Activated CD8-positive, alpha-beta T cell treated with anti-CD3 and anti-CD28 coated beads, Interleukin-2, amount 10 ng/mL, durations not matched to agents 7 days and 5 days (primary cell): Measurements from ENCODE around the gene CHAF1A. TPM values are rescaled to one million over a fixed set of nuclear protein-coding genes. Genes with fewer than 3 reads are reported as not detected.

Experiments used
- ATAC-seq: fragments of 150-1000 bp; cut with Tn5 transposase; one replicate; pipeline ENCODE4 v1.10.0; 2021; ENCODE audit warnings: moderate library complexity
- CTCF ChIA-PET: fragments of 350-600 bp; sonication (Branson Sonifier 250); formaldehyde crosslinking; loops from one replicate; lab custom pipeline; 2021; ENCODE audit warnings: antibody characterized with exemption; lab: Charles Lee
- POLR2A ChIA-PET: fragments of 350-600 bp; sonication (Branson Sonifier 250); formaldehyde crosslinking; loops from one replicate; lab custom pipeline; 2021; ENCODE audit warnings: antibody characterized with exemption; lab: Charles Lee
- DNase-seq: peaks from one replicate; pipeline ENCODE4 v3.0.0-alpha.2; 2020
- H3K27ac Mint-ChIP-seq: one replicate; pipeline ENCODE4 v1.8.0; 2021; ENCODE audit warnings: mild to moderate bottlenecking, mixed read lengths
- H3K27me3 Mint-ChIP-seq: one replicate; pipeline ENCODE4 v1.8.0; 2021; ENCODE audit warnings: low read depth, mixed read lengths
- H3K36me3 Mint-ChIP-seq: one replicate; pipeline ENCODE4 v1.8.0; 2021; ENCODE audit warnings: low read depth, mixed read lengths
- H3K4me1 Mint-ChIP-seq: one replicate; pipeline ENCODE4 v1.8.0; 2021; ENCODE audit warnings: low read depth, mixed read lengths
- H3K4me3 Mint-ChIP-seq: one replicate; pipeline ENCODE4 v1.8.0; 2021; ENCODE audit warnings: mild to moderate bottlenecking, mixed read lengths
- H3K9me3 Mint-ChIP-seq: one replicate; pipeline ENCODE4 v1.8.0; 2022; ENCODE audit warnings: mixed read lengths; ENCODE audit not compliant: insufficient read depth
- total RNA-seq, 2 experiments: library from RNA; stranded (reverse); gene quantifications; one replicate each; pipeline ENCODE4 v1.2.3, GENCODE V29; 2021

The CHAF1A gene
- total RNA-seq, 2 experiments from 2014 or later: 95.3 to 104 TPM

DNA sequence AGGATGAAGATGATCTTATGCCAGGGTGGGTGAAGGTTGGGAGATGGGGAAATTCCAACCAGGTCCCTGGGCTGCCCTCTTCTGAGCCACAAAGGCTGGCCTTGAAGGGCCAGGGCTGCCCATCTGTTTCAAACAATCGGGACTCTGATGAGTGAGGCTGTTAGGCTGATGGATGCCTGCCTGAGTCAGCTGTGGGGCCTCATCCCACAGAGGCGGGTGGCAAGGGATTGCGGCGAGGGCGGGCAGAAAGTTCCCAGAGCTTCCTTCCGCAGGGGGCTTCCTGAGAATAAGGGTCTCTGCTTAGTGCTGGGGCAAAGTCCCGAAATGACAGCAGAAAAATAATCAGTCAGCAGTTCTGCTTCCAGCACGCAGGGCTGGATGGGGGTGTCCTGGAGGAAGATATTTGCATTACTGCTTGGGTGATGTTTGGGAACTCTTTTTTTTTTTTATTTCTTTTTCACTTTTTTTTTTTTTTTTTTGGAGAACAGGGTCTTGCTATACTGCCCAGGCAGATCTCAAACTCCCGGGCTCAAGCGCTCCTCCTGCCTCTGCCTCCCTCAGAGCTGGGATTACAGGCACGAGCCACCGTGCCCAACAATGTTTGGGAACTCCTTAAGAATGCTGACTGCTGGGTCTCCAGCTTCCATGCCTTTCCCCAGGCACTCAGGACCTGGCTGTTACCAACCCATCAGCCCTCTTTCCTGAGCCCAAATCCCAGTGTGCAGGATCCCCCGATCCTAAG is 16.2 kb upstream of the CHAF1A start:
- DNase-seq: no peak
- ATAC-seq: no peak
- Mint-ChIP-seq H3K4me1 (peaks cover 34% of the 10 kb centered on the region), H3K27me3 (no peaks in the 10 kb centered on the region), H3K36me3 (peaks cover 24% of the 10 kb centered on the region), H3K27ac (no peak overlapping the region), H3K9me3 (no peaks in the 10 kb centered on the region), H3K4me3 (no peak overlapping the region)
- POLR2A ChIA-PET: no interaction called here
- CTCF ChIA-PET: no interaction called here

DNA sequence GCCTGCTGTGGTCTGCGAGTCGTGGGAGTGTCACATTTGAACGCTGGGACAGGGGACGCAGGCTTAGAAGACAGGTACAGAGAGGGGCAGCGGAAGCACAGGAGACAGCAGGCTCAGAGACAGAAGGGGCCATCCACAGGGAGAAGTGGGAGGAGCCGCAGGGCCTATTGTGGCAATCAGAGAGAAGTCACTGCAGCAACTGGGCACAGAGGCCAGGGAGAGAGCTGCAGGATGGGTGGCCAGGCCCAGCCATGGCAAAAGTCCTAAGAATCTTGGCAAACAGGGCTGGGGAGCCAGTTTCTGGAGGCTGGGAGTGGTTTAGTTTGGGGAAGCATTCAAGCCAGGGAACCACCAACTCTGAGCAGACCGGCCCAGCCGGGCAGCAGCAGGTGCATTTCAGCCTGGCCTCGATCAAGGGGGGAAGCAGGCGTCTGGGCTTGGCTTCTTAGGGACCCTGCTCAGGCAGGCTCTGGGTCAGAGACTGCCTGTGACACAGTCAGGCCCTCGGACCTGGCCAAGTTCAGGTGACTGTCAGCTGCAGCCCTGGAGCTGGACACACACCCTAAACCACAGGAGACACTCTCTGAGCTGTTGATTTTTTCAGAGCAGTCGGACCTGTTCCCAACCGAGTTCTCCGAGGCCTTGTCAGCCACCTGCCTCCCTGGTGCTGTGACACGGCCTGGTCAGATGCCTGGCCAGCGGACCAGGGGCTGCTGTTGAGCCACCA is 13.9 kb upstream of the CHAF1A start:
- ChIA-PET CTCF (no interaction called here), POLR2A (interaction anchor here (1.0 kb wide), 1 partner anchor 9 kb away, joined by 4 read pairs; no protein-coding TSS in a partner anchor)
- peak overlapping the region; percentile 30 for H3K27ac Mint-ChIP-seq

DNA sequence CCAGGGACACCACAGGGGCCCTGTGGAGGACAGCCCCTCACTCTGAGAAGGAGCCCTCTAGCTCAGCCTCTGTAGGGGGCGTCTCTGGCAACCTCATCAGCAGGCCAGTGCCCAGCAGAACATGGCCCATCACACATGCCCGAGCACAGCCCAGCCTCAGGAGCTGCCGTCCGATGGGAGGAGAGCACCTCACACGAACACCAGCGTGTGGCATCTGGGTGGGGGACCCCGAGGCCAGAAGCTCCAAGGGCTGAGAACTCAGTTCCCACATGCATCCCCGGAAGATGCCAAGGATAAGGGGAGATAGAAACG is 13.4 kb upstream of the CHAF1A start:
- H3K27ac Mint-ChIP-seq: no peak overlapping the region
- H3K36me3 Mint-ChIP-seq: peaks cover 20% of the 10 kb centered on the region
- POLR2A ChIA-PET: interaction anchor here (1.0 kb wide), 1 partner anchor 8 kb away, joined by 4 read pairs; no protein-coding TSS in a partner anchor
- CTCF ChIA-PET: no interaction called here
- H3K4me3 Mint-ChIP-seq: no peak overlapping the region
- H3K4me1 Mint-ChIP-seq: peaks cover 38% of the 10 kb centered on the region
- ATAC-seq: no peak
- H3K9me3 Mint-ChIP-seq: no peaks in the 10 kb centered on the region
- no peak for DNase-seq
- no peaks in the 10 kb centered on the region for H3K27me3 Mint-ChIP-seq

More for the DNA sequence above, 13.9 kb upstream of the CHAF1A start:
- peaks cover 22% of the 10 kb centered on the region for H3K36me3 Mint-ChIP-seq
- H3K9me3 Mint-ChIP-seq: no peaks in the 10 kb centered on the region
- H3K27me3 Mint-ChIP-seq: no peaks in the 10 kb centered on the region
- H3K4me3 Mint-ChIP-seq: no peak overlapping the region
- peaks cover 36% of the 10 kb centered on the region for H3K4me1 Mint-ChIP-seq
- no peak for ATAC-seq
- no peak for DNase-seq

DNA sequence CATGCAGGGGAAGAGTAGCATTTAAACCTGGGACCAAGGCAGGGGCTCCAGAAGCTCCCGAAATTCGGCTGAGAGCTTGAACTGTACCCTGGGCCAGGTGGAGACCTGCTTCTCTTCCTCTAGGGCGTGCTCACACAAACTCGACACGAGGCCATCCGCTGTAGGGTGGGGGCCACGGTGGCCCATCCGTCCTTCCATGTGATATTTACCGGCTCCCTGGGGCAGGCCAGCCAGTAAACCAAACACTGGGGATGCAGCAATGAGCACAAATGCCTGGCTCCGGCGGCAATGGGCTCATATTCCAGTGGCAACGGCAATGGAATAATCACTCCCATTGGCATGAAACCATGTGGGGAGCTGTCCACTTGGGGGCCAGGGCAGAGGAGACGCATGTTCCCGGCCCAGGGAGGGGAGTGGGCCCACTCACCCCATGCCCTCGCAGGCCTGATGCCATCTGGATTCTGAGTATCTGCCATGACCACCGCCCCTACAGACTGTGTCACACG is 12.9 kb upstream of the CHAF1A start:
- POLR2A ChIA-PET: interaction anchor here (2.5 kb wide), 1 partner anchor 20 kb away, joined by 7 read pairs; no protein-coding TSS in a partner anchor
- Mint-ChIP-seq H3K4me3 (no peak overlapping the region), H3K36me3 (peaks cover 25% of the 10 kb centered on the region), H3K4me1 (peaks cover 43% of the 10 kb centered on the region), H3K27me3 (no peaks in the 10 kb centered on the region), H3K27ac (peak overlapping the region; percentile 78), H3K9me3 (no peaks in the 10 kb centered on the region)
- CTCF ChIA-PET: interaction anchor here (2.1 to 2.2 kb wide), 2 partner anchors 9 to 11 kb away, joined by 6 to 11 read pairs; partner anchors contain the start of gene SH3GL1
- ATAC-seq (no peak), DNase-seq (no peak)

DNA sequence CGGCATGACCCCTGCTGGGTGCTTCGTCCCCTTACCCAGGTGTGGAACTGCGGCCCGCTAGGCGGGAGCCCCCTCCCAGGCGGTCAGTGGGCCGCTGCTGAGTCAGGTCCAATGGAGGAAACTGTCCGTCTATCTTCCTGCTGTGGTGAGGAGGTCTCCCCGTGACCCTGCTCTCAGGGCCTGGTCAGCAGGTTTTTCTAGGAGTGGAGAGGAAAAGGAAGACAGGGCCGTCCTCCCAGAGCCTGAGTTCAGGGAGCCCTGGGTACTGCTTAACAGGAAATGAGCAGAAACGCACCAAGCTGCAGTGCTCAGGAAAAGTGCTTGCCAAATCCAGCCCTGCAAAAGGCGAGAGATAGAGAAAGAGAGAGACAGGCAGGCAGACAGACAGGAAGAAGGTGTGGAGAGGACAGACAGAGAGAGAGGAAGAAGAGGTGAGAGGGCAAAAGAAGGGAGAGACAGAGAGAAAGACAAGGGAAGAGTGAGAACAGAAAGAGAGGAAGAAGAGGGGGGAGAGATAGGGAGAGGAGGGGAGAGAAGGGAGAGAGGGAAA is 12.3 kb upstream of the CHAF1A start:
- Mint-ChIP-seq H3K4me3 (no peak overlapping the region), H3K27ac (peak overlapping the region; percentile 78), H3K9me3 (no peaks in the 10 kb centered on the region), H3K4me1 (peaks cover 49% of the 10 kb centered on the region), H3K27me3 (no peaks in the 10 kb centered on the region), H3K36me3 (peaks cover 29% of the 10 kb centered on the region)
- DNase-seq: no peak
- no peak for ATAC-seq
- ChIA-PET CTCF (interaction anchor here (2.1 to 2.2 kb wide), 2 partner anchors 10 kb away, joined by 6 to 11 read pairs; partner anchors contain the start of gene SH3GL1), POLR2A (interaction anchor here (0.6 to 2.5 kb wide), 2 partner anchors 11 to 20 kb away, joined by 3 to 7 read pairs; no protein-coding TSS in a partner anchor)

DNA sequence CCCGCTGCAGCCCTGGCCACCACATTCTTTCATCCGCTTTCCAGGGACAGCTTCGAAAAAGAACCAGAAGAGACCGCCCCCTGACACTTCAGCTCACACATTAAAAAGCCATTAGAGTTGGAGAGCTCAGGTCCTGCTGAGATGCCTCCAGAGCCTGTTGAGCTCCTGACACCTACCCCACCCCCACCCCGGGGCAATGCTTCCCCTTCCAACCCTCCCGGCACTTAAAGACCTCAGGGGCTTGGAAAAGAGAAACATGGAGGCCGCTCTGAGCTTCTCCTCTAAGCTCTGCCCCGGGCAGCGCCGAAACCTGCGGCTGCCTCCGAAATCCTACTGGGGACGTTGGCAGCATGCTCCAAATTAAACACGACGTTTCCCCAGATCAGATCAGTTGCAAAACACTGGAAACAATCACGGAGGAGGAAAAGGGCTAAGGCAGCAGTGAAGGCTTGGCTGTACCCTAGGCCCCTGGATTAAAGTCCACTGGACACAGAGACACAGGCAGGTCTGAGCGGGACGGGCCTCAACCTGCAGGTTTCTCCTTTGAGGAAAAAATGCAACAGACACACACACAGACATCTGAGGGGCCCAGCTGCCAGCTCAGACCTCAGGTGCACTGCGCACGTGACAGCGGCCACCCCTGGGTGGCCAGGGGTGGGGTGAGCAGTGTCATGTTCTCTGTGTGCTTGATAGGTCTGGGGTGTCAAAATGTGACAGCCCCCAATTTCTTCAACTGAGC is 11.7 kb upstream of the CHAF1A start:
- DNase-seq: no peak
- Mint-ChIP-seq H3K9me3 (no peaks in the 10 kb centered on the region), H3K4me1 (peaks cover 51% of the 10 kb centered on the region), H3K36me3 (peaks cover 34% of the 10 kb centered on the region), H3K4me3 (no peak overlapping the region), H3K27me3 (no peaks in the 10 kb centered on the region), H3K27ac (peak overlapping the region; percentile 78)
- no peak for ATAC-seq
- CTCF ChIA-PET: interaction anchor here (2.1 to 2.2 kb wide), 2 partner anchors 10 kb away, joined by 6 to 11 read pairs; partner anchors contain the start of gene SH3GL1
- POLR2A ChIA-PET: interaction anchor here (0.6 to 2.5 kb wide), 2 partner anchors 10 to 21 kb away, joined by 3 to 7 read pairs; no protein-coding TSS in a partner anchor

DNA sequence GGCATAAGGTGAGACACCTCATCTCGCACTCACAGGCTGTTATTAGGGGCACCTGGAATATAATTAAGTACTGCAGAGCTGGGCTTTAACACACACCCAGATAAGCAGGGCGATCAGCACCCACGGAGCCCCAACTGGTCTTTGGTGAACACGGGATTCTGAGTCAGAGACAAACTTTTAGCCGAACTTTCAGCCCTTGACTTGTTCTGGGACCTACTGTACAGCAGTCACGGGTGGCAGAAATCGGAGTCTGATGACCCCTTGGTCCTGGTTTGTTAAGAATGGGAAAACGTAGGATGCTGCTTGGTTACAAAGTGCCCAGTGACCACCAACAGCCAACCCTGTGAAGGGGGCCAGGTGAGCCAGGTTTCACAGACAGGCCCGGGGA is 11.1 kb upstream of the CHAF1A start:
- ChIA-PET POLR2A (interaction anchor here (2.5 kb wide), 1 partner anchor 21 kb away, joined by 7 read pairs; no protein-coding TSS in a partner anchor), CTCF (interaction anchor here (2.1 to 2.2 kb wide), 2 partner anchors 9 to 11 kb away, joined by 6 to 11 read pairs; partner anchors contain the start of gene SH3GL1)
- Mint-ChIP-seq H3K27me3 (no peaks in the 10 kb centered on the region), H3K27ac (peak overlapping the region; percentile 46), H3K4me3 (no peak overlapping the region), H3K36me3 (peaks cover 37% of the 10 kb centered on the region), H3K4me1 (peaks cover 51% of the 10 kb centered on the region), H3K9me3 (no peaks in the 10 kb centered on the region)
- DNase-seq (no peak), ATAC-seq (no peak)

DNA sequence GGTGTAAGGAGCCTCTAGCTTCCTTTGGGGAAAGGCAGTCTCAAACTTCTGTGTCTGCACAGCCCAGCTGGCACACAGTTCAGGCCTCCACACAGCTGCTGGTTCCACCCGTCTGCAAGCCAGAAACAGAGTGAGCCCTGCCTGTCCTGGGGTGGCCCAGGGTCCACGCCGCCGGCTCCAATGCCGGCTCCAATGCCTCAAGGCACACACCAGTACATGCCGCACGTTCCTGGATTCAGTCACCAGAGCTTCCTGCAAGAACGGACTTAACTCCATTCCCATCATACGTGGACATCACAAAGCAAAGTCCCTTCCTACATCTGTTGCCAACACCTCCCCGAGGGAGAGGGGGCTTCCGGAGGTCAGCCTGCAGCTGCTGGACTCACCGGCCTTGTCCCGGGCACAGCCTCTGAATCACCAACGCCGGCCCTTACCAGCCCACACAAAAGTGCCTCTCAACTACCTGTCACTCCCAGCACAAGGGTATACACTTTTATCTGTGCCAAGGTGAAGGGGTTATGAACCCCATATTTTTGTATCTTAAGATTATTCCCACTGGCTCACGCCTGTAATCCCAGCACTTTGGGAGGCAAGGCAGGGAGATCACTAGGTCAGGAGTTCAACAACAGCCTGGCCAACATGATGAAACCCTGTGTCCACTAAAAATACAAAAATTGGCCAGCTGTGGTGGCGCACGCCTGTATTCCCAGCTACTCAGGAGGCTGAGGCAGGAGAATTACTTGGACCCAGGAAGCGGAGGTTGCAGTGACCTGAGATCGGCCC is 10.5 kb upstream of the CHAF1A start:
- no peak for DNase-seq
- ATAC-seq: no peak
- H3K9me3 Mint-ChIP-seq: no peaks in the 10 kb centered on the region
- ChIA-PET POLR2A (interaction anchor here (2.5 kb wide), 1 partner anchor 22 kb away, joined by 7 read pairs; no protein-coding TSS in a partner anchor), CTCF (interaction anchor here (2.1 to 2.2 kb wide), 2 partner anchors 9 to 12 kb away, joined by 6 to 11 read pairs; partner anchors contain the start of gene SH3GL1)
- no peaks in the 10 kb centered on the region for H3K27me3 Mint-ChIP-seq
- no peak overlapping the region for H3K4me3 Mint-ChIP-seq
- H3K36me3 Mint-ChIP-seq: peaks cover 43% of the 10 kb centered on the region
- H3K4me1 Mint-ChIP-seq: peaks cover 57% of the 10 kb centered on the region
- peak overlapping the region; percentile 46 for H3K27ac Mint-ChIP-seq

DNA sequence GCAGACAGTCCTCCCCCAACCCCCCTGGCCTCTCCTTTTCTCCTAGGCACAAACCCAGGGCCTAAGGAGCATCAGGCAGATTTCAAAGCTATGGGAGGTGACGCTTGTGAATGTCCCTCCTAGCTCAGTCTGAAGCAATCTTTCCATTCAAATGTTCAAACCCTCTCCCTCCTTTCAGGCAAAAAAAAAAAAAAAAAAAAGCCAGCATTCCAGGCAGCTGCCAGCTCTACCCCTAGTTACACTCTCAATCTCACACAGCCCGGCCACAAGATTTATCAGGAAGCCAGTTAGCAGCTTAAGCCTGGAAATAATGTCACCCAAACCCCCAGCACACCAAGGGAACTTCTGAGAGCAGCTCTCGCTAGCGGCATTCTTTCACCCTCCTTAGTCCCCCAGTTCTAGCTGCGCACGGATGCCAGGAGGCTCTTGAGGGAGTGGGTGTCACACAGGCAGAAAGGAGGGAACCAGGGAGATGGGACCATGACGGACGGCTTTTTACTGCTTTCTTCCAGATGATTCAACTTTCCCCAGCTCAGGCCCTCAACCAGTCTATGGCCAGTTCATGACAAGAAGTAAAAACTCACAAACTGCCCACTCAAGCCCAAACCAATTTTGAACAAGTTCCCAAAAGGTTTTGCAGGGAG is 8.4 kb upstream of the CHAF1A start:
- peaks cover 42% of the 10 kb centered on the region for H3K36me3 Mint-ChIP-seq
- ATAC-seq: no peak
- POLR2A ChIA-PET: no interaction called here

More for the DNA sequence above, 8.4 kb upstream of the CHAF1A start:
- Mint-ChIP-seq H3K27me3 (no peaks in the 10 kb centered on the region), H3K9me3 (no peaks in the 10 kb centered on the region), H3K4me3 (no peak overlapping the region), H3K4me1 (peaks cover 71% of the 10 kb centered on the region), H3K27ac (no peak overlapping the region)
- CTCF ChIA-PET: interaction anchor here (0.6 to 1.6 kb wide), 3 partner anchors 24 to 127 kb away, joined by 3 to 5 read pairs (median 3); no protein-coding TSS in a partner anchor
- DNase-seq: no peak
